HL-60 (cell line): ENCODE data around the gene SLC23A2.

Experiments
- CTCF ChIP-seq: IDR thresholded peaks from one replicate; pipeline ENCODE4 v1.5.1; 2011; ENCODE audit warnings: low read length, control low read depth, inconsistent platforms; ENCODE audit not compliant: insufficient read depth
- GABPA ChIP-seq: IDR thresholded peaks from 2 replicates; pipeline ENCODE4 v1.6.1; 2012; ENCODE audit warnings: low read depth
- POLR2AphosphoS5 ChIP-seq: IDR thresholded peaks from 2 replicates; pipeline ENCODE4 v1.6.1; 2012; ENCODE audit warnings: low read depth
- REST ChIP-seq: IDR thresholded peaks from 2 replicates; pipeline ENCODE4 v1.6.1; 2012; ENCODE audit warnings: low read depth; ENCODE audit not compliant: insufficient replicate concordance

GRCh38 chr20:4837760-4838159 is 163.6 kb downstream of the SLC23A2 start:
- TF ChIP-seq POLR2AphosphoS5 (no peak), CTCF (no peak), GABPA (no peak), REST (no peak)
